SK-N-SH (cell line): ENCODE measurements around the gene TXNL4B. TPM values are rescaled to one million over a fixed set of nuclear protein-coding genes. Genes with fewer than 3 reads are reported as not detected.

Experiments used
- CTCF ChIA-PET: fragments of 300-600, 350-600 bp; formaldehyde crosslinking; extraction: SDS; loops from one replicate; lab custom pipeline; 2021; lab: Yijun Ruan, JAX
- POLR2A ChIA-PET: fragments of 350-600 bp; sonication (Branson Sonifier 250); formaldehyde crosslinking; extraction: SDS; loops from one replicate; lab custom pipeline; 2020; ENCODE audit warnings: antibody characterized with exemption, inconsistent platforms; lab: Yijun Ruan, JAX
- DNase-seq: peaks from one replicate; pipeline ENCODE4 v3.0.0; 2012
- H2AFZ ChIP-seq: fragments of 200-600 bp; sonication (generic); 2 replicates; pipeline ENCODE4 v1.8.1; 2016; ENCODE audit warnings: antibody characterized with exemption, mild to moderate bottlenecking, low read depth
- H3F3A ChIP-seq: fragments of 200-600 bp; sonication (generic); replicated peaks from 2 replicates; pipeline ENCODE3; 2016; ENCODE audit warnings: antibody characterized with exemption, mild to moderate bottlenecking; ENCODE audit not compliant: insufficient read depth
- H3K27ac ChIP-seq, 2 experiments: fragments of 200-500 bp in 1 of 2; fragments of 200-600 bp in 1 of 2; sonication (Bioruptor generic) in 1 of 2; sonication (generic), shearing (Covaris generic) in 1 of 2; 2 replicates each; pipeline versions ENCODE4 v1.5.1 to v1.6.1; 2014 to 2016; ENCODE audit warnings: low read depth in 2 of 2, inconsistent platforms in 1 of 2, low read length in 1 of 2, mild to moderate bottlenecking in 1 of 2, mixed read lengths in 1 of 2
- H3K27me3 ChIP-seq: fragments of 200-600 bp; sonication (generic), shearing (Covaris generic); 2 replicates; pipeline ENCODE4 v1.6.1; 2016; ENCODE audit warnings: mixed run types; ENCODE audit not compliant: insufficient read depth
- H3K36me3 ChIP-seq, 2 experiments: fragments of 200-500 bp in 1 of 2; fragments of 200-600 bp in 1 of 2; sonication (Bioruptor generic) in 1 of 2; sonication (generic) in 1 of 2; replicated peaks in 1 of 2; 2 replicates each; pipeline versions ENCODE3 to v1.5.1; 2014 to 2016; ENCODE audit warnings: low read length in 1 of 2, mild to moderate bottlenecking in 1 of 2; ENCODE audit not compliant: insufficient read depth in 2 of 2, control insufficient read depth in 1 of 2
- H3K4me1 ChIP-seq, 2 experiments: fragments of 200-500 bp in 1 of 2; fragments of 200-600 bp in 1 of 2; sonication (Bioruptor generic) in 1 of 2; sonication (generic), shearing (Covaris generic) in 1 of 2; 2 replicates each; pipeline versions ENCODE4 v1.5.1 to v1.6.1; 2014 to 2016; ENCODE audit warnings: low read depth in 1 of 2, low read length in 1 of 2, mixed run types in 1 of 2; ENCODE audit not compliant: insufficient read depth in 2 of 2, control insufficient read depth in 1 of 2
- H3K4me2 ChIP-seq: fragments of 200-600 bp; sonication (generic), shearing (Covaris generic); 2 replicates; pipeline ENCODE4 v1.6.1; 2017; ENCODE audit warnings: mixed run types
- H3K4me3 ChIP-seq, 2 experiments: fragments of 200-500 bp in 1 of 2; fragments of 200-600 bp in 1 of 2; sonication (Bioruptor generic) in 1 of 2; sonication (generic), shearing (Covaris generic) in 1 of 2; 2 replicates each; pipeline versions ENCODE4 v1.5.1 to v1.8.1; 2014 to 2016; ENCODE audit warnings: low read depth in 2 of 2, inconsistent platforms in 1 of 2, low read length in 1 of 2, mild to moderate bottlenecking in 1 of 2, mixed read lengths in 1 of 2, moderate library complexity in 1 of 2
- H3K79me2 ChIP-seq: fragments of 200-600 bp; sonication (generic); 2 replicates; pipeline ENCODE4 v1.8.1; 2017; ENCODE audit warnings: mild to moderate bottlenecking; ENCODE audit not compliant: insufficient read depth
- H3K9ac ChIP-seq: fragments of 200-600 bp; sonication (generic); 2 replicates; pipeline ENCODE4 v1.6.1; 2017; ENCODE audit warnings: mixed run types
- H3K9me2 ChIP-seq: fragments of 200-600 bp; sonication (generic); 2 replicates; pipeline ENCODE4 v1.6.1; 2017; ENCODE audit warnings: mixed run types
- H3K9me3 ChIP-seq: fragments of 200-600 bp; sonication (generic); 2 replicates; pipeline ENCODE4 v1.6.1; 2017; ENCODE audit warnings: mixed run types, mild to moderate bottlenecking, moderate library complexity
- H4K20me1 ChIP-seq: fragments of 200-600 bp; sonication (generic); 2 replicates; pipeline ENCODE4 v1.6.1; 2017; ENCODE audit warnings: mild to moderate bottlenecking, mixed run types; ENCODE audit not compliant: insufficient read depth
- EZH2phosphoT487 ChIP-seq: fragments of 200-600 bp; sonication (generic); IDR thresholded peaks from 2 replicates; pipeline ENCODE4 v1.6.1; 2017; ENCODE audit warnings: low read depth, mixed run types, mild to moderate bottlenecking, antibody characterized with exemption, moderate library complexity, borderline replicate concordance
- FOSL2 ChIP-seq: IDR thresholded peaks from 2 replicates; pipeline ENCODE4 v1.4.0; 2012; ENCODE audit warnings: low read depth, mild to moderate bottlenecking, moderate library complexity, borderline replicate concordance
- JUND ChIP-seq: IDR thresholded peaks from 2 replicates; pipeline ENCODE4 v1.4.0; 2012
- NFIC ChIP-seq: IDR thresholded peaks from 2 replicates; pipeline ENCODE4 v1.4.0; 2012; ENCODE audit warnings: borderline replicate concordance
- NRF1 ChIP-seq: IDR thresholded peaks from 2 replicates; pipeline ENCODE4 v1.6.1; 2012; ENCODE audit warnings: low read depth, mild to moderate bottlenecking, low read length
- PBX3 ChIP-seq: IDR thresholded peaks from 2 replicates; pipeline ENCODE4; 2012
- POLR2AphosphoS5 ChIP-seq: IDR thresholded peaks from 2 replicates; pipeline ENCODE4 v1.6.1; 2012; ENCODE audit warnings: low read depth, low read length
- RAD21 ChIP-seq: IDR thresholded peaks from 2 replicates; pipeline ENCODE4 v1.6.1; 2012; ENCODE audit warnings: mild to moderate bottlenecking, low read length
- RCOR1 ChIP-seq: fragments of 150-350 bp; IDR thresholded peaks from 2 replicates; pipeline ENCODE4 v1.6.1; 2017; ENCODE audit warnings: antibody characterized with exemption, low read length
- SIN3A ChIP-seq: IDR thresholded peaks from 2 replicates; pipeline ENCODE4 v1.6.1; 2012; ENCODE audit warnings: low read depth, mild to moderate bottlenecking, low read length, moderate library complexity, borderline replicate concordance
- SMC3 ChIP-seq: IDR thresholded peaks from 2 replicates; pipeline ENCODE4 v1.6.1; 2012; ENCODE audit warnings: low read depth, low read length, improper control_type of control experiment
- TAF1 ChIP-seq: IDR thresholded peaks from 2 replicates; pipeline ENCODE4 v1.6.1; 2012; ENCODE audit warnings: low read depth, mild to moderate bottlenecking, low read length, moderate library complexity, borderline replicate concordance
- TCF12 ChIP-seq: IDR thresholded peaks from 2 replicates; pipeline ENCODE4 v1.4.0; 2012
- TEAD4 ChIP-seq: IDR thresholded peaks from 2 replicates; pipeline ENCODE4 v1.4.0; 2012; ENCODE audit warnings: mild to moderate bottlenecking, borderline replicate concordance; ENCODE audit not compliant: insufficient read depth
- WGBS: methylation state at CpG from one replicate; pipeline ENCODE4 v1.1.6; 2017; ENCODE audit warnings: low lambda C conversion rate; 5-methylcytosine and 5-hydroxymethylcytosine counted together
- polyA plus RNA-seq, 3 experiments: library from polyadenylated mRNA; depleted of rRNA; stranded (reverse); fragments of >200 nt; gene quantifications; 2 replicates each; pipeline ENCODE4 v1.2.3, GENCODE V29; 2012
- TF ChIP-seq, protein P1 (sequence below): IDR thresholded peaks from 2 replicates; pipeline ENCODE4 v1.6.1; 2012; ENCODE audit warnings: mild to moderate bottlenecking, low read depth, low read length, moderate library complexity
- TF ChIP-seq, protein P2 (sequence below): fragments of 200-600 bp; sonication (generic); IDR thresholded peaks from 2 replicates; pipeline ENCODE4 v1.6.1; 2017; ENCODE audit warnings: antibody characterized with exemption, mild to moderate bottlenecking, moderate library complexity
- TF ChIP-seq, protein P3 (sequence below): fragments of 150-350 bp; IDR thresholded peaks from 2 replicates; pipeline ENCODE4 v1.6.1; 2016; ENCODE audit warnings: mild to moderate bottlenecking, low read depth, low read length

TXNL4B gene
- polyA plus RNA-seq, 1 of the 3 experiments (the other 2 are of a cell fraction): 8.9 TPM

GRCh38 chr16:72111657-72112451 lies 18.4 kb upstream of the TXNL4B start:
- no peak for DNase-seq
- Histone ChIP-seq H3K27me3 (no peaks in the 10 kb centered on the region), H3K9ac (no peak overlapping the region), H3K4me2 (no peak overlapping the region), H3K27ac (no peak overlapping the region), H2AFZ (no peak overlapping the region), H3F3A (no peaks in the 10 kb centered on the region), H3K4me3 (no peak overlapping the region), H3K9me3 (no peaks in the 10 kb centered on the region), H3K36me3 (peaks cover 18 to 61% of the 10 kb centered on the region in 2 experiments), H3K4me1 (no peaks in the 10 kb centered on the region), H3K79me2 (no peaks in the 10 kb centered on the region), H3K9me2 (no peaks in the 10 kb centered on the region), H4K20me1 (no peaks in the 10 kb centered on the region)
- WGBS: 78% methylated on average over 16 of the region's 19 CpGs
- ChIA-PET POLR2A (no interaction called here), CTCF (interaction anchor here (0.9 to 3.3 kb wide), 4 partner anchors 12 to 45 kb away, joined by 3 to 15 read pairs (median 6); no protein-coding TSS in a partner anchor)
- TF ChIP-seq NRF1: no peak
- no peak for TF ChIP-seq TCF12
- TF ChIP-seq SMC3: no peak
- TF ChIP-seq, all 33 proteins: peak for 0

- POLR2A ChIA-PET: no interaction called here
Observed at GRCh38 chr16:72110662-72111615, 17.5 kb upstream of the TXNL4B start.

More at GRCh38 chr16:72110662-72111615, 17.5 kb upstream of the TXNL4B start:
- Histone ChIP-seq H3K27me3 (no peaks in the 10 kb centered on the region), H3K4me1 (no peaks in the 10 kb centered on the region), H2AFZ (no peak overlapping the region), H3K27ac (no peak overlapping the region)
- 95% methylated on average over 19 of the region's 23 CpGs for WGBS
- TF ChIP-seq RAD21: no peak
- TF ChIP-seq, protein P1, sequence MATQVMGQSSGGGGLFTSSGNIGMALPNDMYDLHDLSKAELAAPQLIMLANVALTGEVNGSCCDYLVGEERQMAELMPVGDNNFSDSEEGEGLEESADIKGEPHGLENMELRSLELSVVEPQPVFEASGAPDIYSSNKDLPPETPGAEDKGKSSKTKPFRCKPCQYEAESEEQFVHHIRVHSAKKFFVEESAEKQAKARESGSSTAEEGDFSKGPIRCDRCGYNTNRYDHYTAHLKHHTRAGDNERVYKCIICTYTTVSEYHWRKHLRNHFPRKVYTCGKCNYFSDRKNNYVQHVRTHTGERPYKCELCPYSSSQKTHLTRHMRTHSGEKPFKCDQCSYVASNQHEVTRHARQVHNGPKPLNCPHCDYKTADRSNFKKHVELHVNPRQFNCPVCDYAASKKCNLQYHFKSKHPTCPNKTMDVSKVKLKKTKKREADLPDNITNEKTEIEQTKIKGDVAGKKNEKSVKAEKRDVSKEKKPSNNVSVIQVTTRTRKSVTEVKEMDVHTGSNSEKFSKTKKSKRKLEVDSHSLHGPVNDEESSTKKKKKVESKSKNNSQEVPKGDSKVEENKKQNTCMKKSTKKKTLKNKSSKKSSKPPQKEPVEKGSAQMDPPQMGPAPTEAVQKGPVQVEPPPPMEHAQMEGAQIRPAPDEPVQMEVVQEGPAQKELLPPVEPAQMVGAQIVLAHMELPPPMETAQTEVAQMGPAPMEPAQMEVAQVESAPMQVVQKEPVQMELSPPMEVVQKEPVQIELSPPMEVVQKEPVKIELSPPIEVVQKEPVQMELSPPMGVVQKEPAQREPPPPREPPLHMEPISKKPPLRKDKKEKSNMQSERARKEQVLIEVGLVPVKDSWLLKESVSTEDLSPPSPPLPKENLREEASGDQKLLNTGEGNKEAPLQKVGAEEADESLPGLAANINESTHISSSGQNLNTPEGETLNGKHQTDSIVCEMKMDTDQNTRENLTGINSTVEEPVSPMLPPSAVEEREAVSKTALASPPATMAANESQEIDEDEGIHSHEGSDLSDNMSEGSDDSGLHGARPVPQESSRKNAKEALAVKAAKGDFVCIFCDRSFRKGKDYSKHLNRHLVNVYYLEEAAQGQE: no peak
- TF ChIP-seq PBX3: no peak
- TF ChIP-seq TCF12: no peak
- TF ChIP-seq FOSL2: no peak
- TF ChIP-seq RCOR1: no peak
- no peak for TF ChIP-seq TAF1
- no peak for TF ChIP-seq TEAD4
- TF ChIP-seq, protein P2, sequence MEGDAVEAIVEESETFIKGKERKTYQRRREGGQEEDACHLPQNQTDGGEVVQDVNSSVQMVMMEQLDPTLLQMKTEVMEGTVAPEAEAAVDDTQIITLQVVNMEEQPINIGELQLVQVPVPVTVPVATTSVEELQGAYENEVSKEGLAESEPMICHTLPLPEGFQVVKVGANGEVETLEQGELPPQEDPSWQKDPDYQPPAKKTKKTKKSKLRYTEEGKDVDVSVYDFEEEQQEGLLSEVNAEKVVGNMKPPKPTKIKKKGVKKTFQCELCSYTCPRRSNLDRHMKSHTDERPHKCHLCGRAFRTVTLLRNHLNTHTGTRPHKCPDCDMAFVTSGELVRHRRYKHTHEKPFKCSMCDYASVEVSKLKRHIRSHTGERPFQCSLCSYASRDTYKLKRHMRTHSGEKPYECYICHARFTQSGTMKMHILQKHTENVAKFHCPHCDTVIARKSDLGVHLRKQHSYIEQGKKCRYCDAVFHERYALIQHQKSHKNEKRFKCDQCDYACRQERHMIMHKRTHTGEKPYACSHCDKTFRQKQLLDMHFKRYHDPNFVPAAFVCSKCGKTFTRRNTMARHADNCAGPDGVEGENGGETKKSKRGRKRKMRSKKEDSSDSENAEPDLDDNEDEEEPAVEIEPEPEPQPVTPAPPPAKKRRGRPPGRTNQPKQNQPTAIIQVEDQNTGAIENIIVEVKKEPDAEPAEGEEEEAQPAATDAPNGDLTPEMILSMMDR: no peak
- no peak for TF ChIP-seq EZH2phosphoT487
- no peak for TF ChIP-seq NFIC
- no peak for TF ChIP-seq JUND
- TF ChIP-seq, protein P3, sequence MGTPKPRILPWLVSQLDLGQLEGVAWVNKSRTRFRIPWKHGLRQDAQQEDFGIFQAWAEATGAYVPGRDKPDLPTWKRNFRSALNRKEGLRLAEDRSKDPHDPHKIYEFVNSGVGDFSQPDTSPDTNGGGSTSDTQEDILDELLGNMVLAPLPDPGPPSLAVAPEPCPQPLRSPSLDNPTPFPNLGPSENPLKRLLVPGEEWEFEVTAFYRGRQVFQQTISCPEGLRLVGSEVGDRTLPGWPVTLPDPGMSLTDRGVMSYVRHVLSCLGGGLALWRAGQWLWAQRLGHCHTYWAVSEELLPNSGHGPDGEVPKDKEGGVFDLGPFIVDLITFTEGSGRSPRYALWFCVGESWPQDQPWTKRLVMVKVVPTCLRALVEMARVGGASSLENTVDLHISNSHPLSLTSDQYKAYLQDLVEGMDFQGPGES: no peak
- TF ChIP-seq POLR2AphosphoS5: no peak
- no peak for TF ChIP-seq SIN3A
- TF ChIP-seq, all 33 proteins: peak for 0
- Histone ChIP-seq H3K9me2 (no peaks in the 10 kb centered on the region), H3K4me2 (no peak overlapping the region), H3K4me3 (no peak overlapping the region), H3F3A (no peaks in the 10 kb centered on the region), H3K79me2 (no peaks in the 10 kb centered on the region), H3K9ac (no peak overlapping the region), H3K36me3 (peaks cover 20 to 69% of the 10 kb centered on the region in 2 experiments), H4K20me1 (no peaks in the 10 kb centered on the region), H3K9me3 (no peaks in the 10 kb centered on the region)
- CTCF ChIA-PET: interaction anchor here (2.4 to 3.3 kb wide), 2 partner anchors 11 to 13 kb away, joined by 9 to 15 read pairs; no protein-coding TSS in a partner anchor
- no peak for DNase-seq
